Neural cell (in vitro differentiated cells): Measurements from ENCODE around the gene LRRC2. TPM values are rescaled to one million over a fixed set of nuclear protein-coding genes. Genes with fewer than 3 reads are reported as not detected.

Source experiments
- H2AFZ ChIP-seq: fragments of 200-600, 300-800 bp; sonication (generic), shearing (Covaris generic); 2 replicates; pipeline ENCODE4 v1.6.0; 2014; ENCODE audit warnings: low read depth, mild to moderate bottlenecking, antibody characterized with exemption, low read length, moderate library complexity
- H3F3A ChIP-seq: fragments of 200-600 bp; shearing (Covaris generic); 2 replicates; pipeline ENCODE4 v1.6.1; 2016; ENCODE audit warnings: mild to moderate bottlenecking, moderate library complexity, mixed read lengths, antibody characterized with exemption, low read length; ENCODE audit not compliant: insufficient read depth, poor library complexity, severe bottlenecking
- H3K27ac ChIP-seq: fragments of 200-600, 300-800 bp; sonication (generic), shearing (Covaris generic); 2 replicates; pipeline ENCODE4 v1.5.1; 2014; ENCODE audit warnings: mild to moderate bottlenecking, low read length, moderate library complexity
- H3K27me3 ChIP-seq: fragments of 300-800, 200-600 bp; sonication (generic), shearing (Covaris generic); 2 replicates; pipeline ENCODE4 v1.6.0; 2014; ENCODE audit warnings: mild to moderate bottlenecking, low read depth, low read length, moderate library complexity; ENCODE audit not compliant: insufficient read depth
- H3K36me3 ChIP-seq: fragments of 300-800, 200-600 bp; sonication (generic), shearing (Covaris generic); 2 replicates; pipeline ENCODE4 v1.5.1; 2014; ENCODE audit warnings: mild to moderate bottlenecking, antibody characterized with exemption, low read length, moderate library complexity; ENCODE audit not compliant: insufficient read depth
- H3K4me2 ChIP-seq: fragments of 300-800, 200-600 bp; sonication (generic), shearing (Covaris generic); 2 replicates; pipeline ENCODE4 v1.6.0; 2014; ENCODE audit warnings: mild to moderate bottlenecking, low read length
- H3K4me3 ChIP-seq: fragments of 300-800, 200-600 bp; sonication (generic), shearing (Covaris generic); 2 replicates; pipeline ENCODE4 v1.5.1; 2014; ENCODE audit warnings: mild to moderate bottlenecking, low read length, moderate library complexity
- H3K79me2 ChIP-seq: fragments of 200-600 bp; shearing (Covaris generic); replicated peaks from 2 replicates; pipeline ENCODE4 v1.6.0; 2014; ENCODE audit warnings: mild to moderate bottlenecking, low read length, moderate library complexity; ENCODE audit not compliant: insufficient read depth
- H3K9ac ChIP-seq: fragments of 300-800, 200-600 bp; sonication (generic), shearing (Covaris generic); 2 replicates; pipeline ENCODE4 v1.6.1; 2016; ENCODE audit warnings: mild to moderate bottlenecking, low read length, mixed read lengths
- H3K9me2 ChIP-seq: fragments of 200-600 bp; shearing (Covaris generic); 2 replicates; pipeline ENCODE4 v1.6.1; 2016; ENCODE audit warnings: mild to moderate bottlenecking, low read length, mixed read lengths; ENCODE audit not compliant: insufficient read depth
- H3K9me3 ChIP-seq: fragments of 200-600, 300-800 bp; sonication (generic), shearing (Covaris generic); 2 replicates; pipeline ENCODE4 v1.6.1; 2016; ENCODE audit warnings: mild to moderate bottlenecking, mixed run types, low read length, moderate library complexity, mixed read lengths
- H4K20me1 ChIP-seq: fragments of 200-600 bp; shearing (Covaris generic); 2 replicates; pipeline ENCODE4 v1.6.1; 2016; ENCODE audit warnings: mild to moderate bottlenecking, mixed run types; ENCODE audit not compliant: insufficient read depth
- CTCF ChIP-seq: fragments of 450-650 bp; IDR thresholded peaks from 2 replicates; pipeline ENCODE4 v1.5.1; 2014; ENCODE audit warnings: antibody characterized with exemption, mild to moderate bottlenecking, moderate library complexity; ENCODE audit not compliant: poor library complexity, severe bottlenecking
- EP300 ChIP-seq: fragments of 450-650 bp; conservative IDR thresholded peaks from 2 replicates; pipeline ENCODE4 v1.6.1; 2014; ENCODE audit warnings: antibody characterized with exemption, mild to moderate bottlenecking, moderate library complexity; ENCODE audit not compliant: poor library complexity, severe bottlenecking
- EZH2 ChIP-seq: fragments of 200-600, 300-800 bp; shearing (Covaris generic), sonication (generic); IDR thresholded peaks from 2 replicates; pipeline ENCODE4 v1.6.1; 2014; ENCODE audit warnings: antibody characterized with exemption, low read length, borderline replicate concordance, mild to moderate bottlenecking; ENCODE audit not compliant: insufficient read depth, poor library complexity, severe bottlenecking
- MXI1 ChIP-seq: fragments of 450-650 bp; conservative IDR thresholded peaks from 2 replicates; pipeline ENCODE4 v1.6.1; 2014; ENCODE audit warnings: antibody characterized with exemption, mild to moderate bottlenecking; ENCODE audit not compliant: poor library complexity, severe bottlenecking
- POLR2AphosphoS5 ChIP-seq: IDR thresholded peaks from 2 replicates; pipeline ENCODE4 v1.6.1; 2012
- RAD21 ChIP-seq: fragments of 450-650 bp; conservative IDR thresholded peaks from 2 replicates; pipeline ENCODE4 v1.6.1; 2014; ENCODE audit warnings: antibody characterized with exemption, mild to moderate bottlenecking, moderate library complexity
- REST ChIP-seq: IDR thresholded peaks from 2 replicates; pipeline ENCODE4 v1.6.1; 2012; ENCODE audit warnings: borderline replicate concordance
- SMC3 ChIP-seq: fragments of 450-650 bp; conservative IDR thresholded peaks from 2 replicates; pipeline ENCODE4 v1.6.1; 2014; ENCODE audit warnings: antibody characterized with exemption, mild to moderate bottlenecking, moderate library complexity; ENCODE audit not compliant: poor library complexity
- TAF1 ChIP-seq: IDR thresholded peaks from 2 replicates; pipeline ENCODE4 v1.6.1; 2012; ENCODE audit warnings: low read depth
- polyA plus RNA-seq: library from polyadenylated mRNA; depleted of rRNA; stranded (reverse); fragments of >200 nt; gene quantifications from 2 replicates; pipeline ENCODE4 v1.2.3, GENCODE V29; 2014

Gene LRRC2
- polyA plus RNA-seq, 1 donor from 2014 or later, result not detected

GRCh38 chr3:46471371-46471914 is 94.7 kb downstream of the LRRC2 start:
- TF ChIP-seq EZH2 (no peak), POLR2AphosphoS5 (no peak), TAF1 (no peak), EP300 (no peak), MXI1 (no peak), CTCF (no peak), SMC3 (no peak), RAD21 (no peak), REST (no peak)
- Histone ChIP-seq H3K4me2 (no peak overlapping the region), H3K9me3 (no peaks in the 10 kb centered on the region), H3K27ac (no peak overlapping the region), H3K4me3 (no peak overlapping the region), H2AFZ (no peak overlapping the region), H4K20me1 (no peaks in the 10 kb centered on the region), H3F3A (no peaks in the 10 kb centered on the region), H3K79me2 (no peaks in the 10 kb centered on the region), H3K9me2 (no peaks in the 10 kb centered on the region), H3K9ac (no peak overlapping the region), H3K27me3 (no peaks in the 10 kb centered on the region), H3K36me3 (no peaks in the 10 kb centered on the region)

GRCh38 chr3:46470831-46471230 is 95.3 kb downstream of the LRRC2 start:
- no peak overlapping the region for H3K9ac ChIP-seq
- H3F3A ChIP-seq, result no peaks in the 10 kb centered on the region
- H3K36me3 ChIP-seq, result no peaks in the 10 kb centered on the region
- no peak overlapping the region for H3K27ac ChIP-seq
- H3K4me3 ChIP-seq, result no peak overlapping the region
- no peak overlapping the region for H3K4me2 ChIP-seq
- H4K20me1 ChIP-seq, result no peaks in the 10 kb centered on the region
- no peaks in the 10 kb centered on the region for H3K79me2 ChIP-seq
- no peaks in the 10 kb centered on the region for H3K27me3 ChIP-seq
- TF ChIP-seq EZH2 (no peak), SMC3 (no peak), REST (no peak), POLR2AphosphoS5 (no peak), CTCF (no peak), RAD21 (no peak), EP300 (no peak), TAF1 (no peak), MXI1 (no peak)
- H2AFZ ChIP-seq, result no peak overlapping the region
- H3K9me3 ChIP-seq, result no peaks in the 10 kb centered on the region
- no peaks in the 10 kb centered on the region for H3K9me2 ChIP-seq
